HG03378 (cell line): ENCODE measurements around the gene XKR8.
"Not testable (repeated sequence)": the region's sequence is repeated elsewhere in the genome, so short reads cannot be mapped to it uniquely, and the experiment has no call there.

Source experiments
- ATAC-seq: cut with Tn5 transposase; IDR thresholded peaks from one replicate; pipeline ENCODE4 v1.9.1; 2021; ENCODE audit warnings: mild to moderate bottlenecking, moderate library complexity; ENCODE audit not compliant: unreplicated experiment

The XKR8 gene

DNA sequence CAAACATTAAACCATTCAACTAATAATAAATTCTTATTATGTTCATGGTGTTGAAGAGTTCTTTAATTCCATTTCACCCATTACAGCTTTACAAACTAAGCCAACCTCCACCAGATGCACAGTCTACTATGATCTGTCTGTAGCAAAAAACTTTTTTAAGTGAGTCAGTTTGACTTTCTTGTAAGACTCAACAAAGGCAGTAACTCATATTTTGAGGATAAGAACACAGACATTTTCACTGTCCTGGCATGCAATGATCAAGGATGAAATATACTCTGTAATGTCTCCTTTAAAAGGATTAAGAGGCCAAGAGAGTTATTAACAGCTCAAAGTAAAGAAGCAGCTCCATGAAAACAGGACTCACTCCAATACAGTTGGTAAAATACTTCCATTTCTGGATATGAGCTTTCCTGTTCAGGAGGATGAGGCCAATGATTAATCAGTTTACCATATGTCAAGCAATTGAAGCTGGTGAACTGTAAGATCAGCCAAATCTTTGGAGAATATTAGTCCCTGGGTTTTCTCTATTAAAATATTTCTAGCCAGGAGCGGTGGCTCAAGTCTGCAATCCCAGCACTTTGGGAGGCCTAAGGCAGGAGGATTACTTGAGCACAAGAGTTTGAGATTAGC lies 20.6 kb downstream of the XKR8 start:
- ATAC-seq = no peak

DNA sequence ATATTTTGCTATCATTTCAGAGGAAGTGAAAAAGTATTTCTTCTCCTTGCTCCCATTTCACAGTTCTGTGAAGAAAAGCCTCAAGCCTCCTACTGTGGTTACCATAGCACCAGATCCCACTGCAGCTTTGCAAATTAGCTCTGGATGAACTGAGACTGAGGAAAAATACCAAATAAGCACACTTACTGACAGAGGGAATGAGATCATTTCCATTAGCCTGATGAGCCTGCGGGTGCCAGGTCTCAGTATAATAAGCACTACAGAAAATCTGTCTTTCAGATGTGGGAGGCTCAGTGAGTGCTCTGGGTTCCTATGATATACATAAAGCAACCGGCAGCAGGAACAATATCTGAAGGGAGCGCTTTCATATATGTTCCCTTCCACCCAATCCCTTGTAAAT lies 21.4 kb downstream of the XKR8 start:
- ATAC-seq = no peak

DNA sequence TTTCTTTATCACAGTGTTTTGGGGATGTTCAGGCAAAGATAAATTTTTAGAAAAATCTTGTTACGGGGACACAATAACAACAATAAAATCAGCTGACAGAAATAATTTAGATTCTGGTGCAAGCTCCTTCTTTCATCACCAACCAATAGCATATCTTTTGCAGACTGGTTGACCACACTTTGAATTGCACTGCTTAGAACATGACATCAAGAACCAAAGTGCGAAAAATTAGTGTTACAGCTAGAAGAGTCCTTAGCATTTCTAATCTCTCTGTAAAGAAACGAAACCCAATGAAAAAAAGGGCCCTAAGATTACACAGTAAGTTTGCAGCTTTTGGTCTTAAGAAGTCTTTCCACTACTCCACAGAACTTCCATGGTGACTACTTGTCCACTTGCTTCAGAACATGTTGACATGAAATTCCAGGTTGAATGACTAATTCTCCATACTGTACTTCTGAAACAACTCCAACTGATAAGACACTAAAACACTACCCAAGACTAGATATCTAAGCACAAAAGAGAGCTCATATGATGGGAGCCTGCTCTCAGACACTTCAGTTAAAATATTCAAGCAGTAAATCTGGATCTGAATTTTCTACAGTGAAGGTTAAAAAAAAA lies 31.3 kb downstream of the XKR8 start:
- no peak for ATAC-seq

DNA sequence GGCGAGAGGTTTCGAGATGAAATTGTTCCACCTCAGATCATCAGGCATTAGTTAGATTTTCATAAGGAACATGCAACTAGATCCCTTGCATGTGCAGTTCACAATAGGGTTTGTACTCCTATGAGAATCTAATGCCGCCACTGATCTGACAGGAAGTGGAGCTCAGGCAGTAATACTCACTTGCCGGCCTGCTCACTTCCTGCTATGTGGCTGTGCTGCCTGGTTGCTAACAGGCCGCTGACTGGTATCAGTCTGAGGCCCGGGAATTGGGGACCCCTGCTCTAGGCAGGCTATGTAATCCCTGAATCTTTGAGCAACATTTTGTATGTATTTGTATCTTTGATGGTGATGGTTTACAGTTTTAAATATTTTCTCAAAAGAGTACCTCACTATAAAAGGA lies 32.5 kb downstream of the XKR8 start:
- no peak for ATAC-seq

DNA sequence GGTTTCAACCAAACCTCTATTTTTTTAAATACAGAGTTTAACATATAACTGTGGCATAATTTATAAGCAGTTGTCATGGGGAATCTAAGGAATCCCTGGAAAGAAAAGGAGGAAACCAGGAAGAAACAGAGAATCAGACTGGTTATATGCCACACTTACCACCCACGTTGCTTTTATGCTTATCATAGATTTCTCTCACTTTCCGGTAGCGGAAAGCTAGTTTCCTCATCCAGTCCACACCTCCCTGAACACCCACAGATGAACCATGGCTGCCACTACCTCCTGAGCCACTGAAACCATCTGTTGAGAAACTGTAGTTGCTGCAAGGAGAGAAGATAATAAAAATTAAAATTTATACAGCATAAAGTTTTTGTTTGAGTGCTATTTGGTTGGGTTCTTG lies 33.5 kb downstream of the XKR8 start:
- ATAC-seq = no peak

DNA sequence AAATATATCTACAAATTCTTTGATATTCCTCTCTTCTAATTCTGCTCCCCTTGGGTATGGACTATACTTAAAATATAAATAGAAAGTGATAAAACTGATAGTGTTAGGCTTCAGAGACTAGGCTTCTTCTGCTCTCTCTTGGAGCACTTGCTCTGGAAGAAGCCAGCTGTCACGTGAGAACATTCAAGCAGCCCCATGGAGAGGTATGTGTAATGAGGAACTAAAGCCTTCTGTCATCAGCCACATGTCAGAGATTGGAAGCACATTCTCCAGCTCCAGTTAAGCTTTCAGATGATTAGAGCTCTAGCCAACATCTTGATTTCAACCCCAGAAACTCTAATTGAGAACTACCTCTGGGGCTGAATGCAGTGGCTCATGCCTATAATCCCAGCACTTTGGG lies 34.3 kb downstream of the XKR8 start:
- no peak for ATAC-seq

DNA sequence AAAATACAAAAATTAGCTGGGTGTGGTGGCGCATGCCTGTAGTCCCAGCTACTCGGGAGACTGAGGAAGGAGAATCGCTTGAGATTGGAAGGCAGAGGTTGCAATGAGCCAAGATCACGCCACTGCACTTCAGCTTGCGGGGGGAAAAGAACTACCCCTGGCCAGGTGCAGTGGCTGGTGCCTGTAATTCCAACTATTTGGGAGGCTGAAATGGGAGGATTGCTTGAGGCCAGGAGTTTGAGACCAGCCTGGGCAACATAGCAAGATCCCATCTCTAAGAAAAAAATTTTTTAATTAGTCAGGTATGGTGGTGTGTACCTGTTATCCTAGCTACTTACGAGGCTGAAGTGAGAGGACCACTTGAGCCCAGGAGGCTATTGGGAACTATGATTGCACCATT lies 34.8 kb downstream of the XKR8 start:
- ATAC-seq = not testable (repeated sequence)

DNA sequence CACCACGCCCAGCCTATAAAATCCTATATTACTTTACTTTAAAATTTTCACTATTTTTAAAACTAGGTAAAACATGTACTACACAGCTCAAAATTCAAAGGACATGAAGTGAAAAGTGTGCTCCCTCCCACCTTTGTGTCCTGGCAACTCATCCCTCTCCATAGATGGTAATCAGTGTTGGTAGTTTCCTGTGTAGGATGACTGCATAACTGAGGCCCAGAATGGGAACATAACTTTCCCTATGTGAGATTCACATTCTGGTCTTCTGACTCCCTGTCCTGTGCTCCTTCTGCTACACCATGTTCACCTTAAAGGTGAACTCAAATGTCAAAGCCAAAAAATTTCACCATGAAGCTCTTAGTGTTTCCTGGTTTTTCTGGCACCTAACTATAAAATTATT lies 39.3 kb downstream of the XKR8 start:
- ATAC-seq = no peak

DNA sequence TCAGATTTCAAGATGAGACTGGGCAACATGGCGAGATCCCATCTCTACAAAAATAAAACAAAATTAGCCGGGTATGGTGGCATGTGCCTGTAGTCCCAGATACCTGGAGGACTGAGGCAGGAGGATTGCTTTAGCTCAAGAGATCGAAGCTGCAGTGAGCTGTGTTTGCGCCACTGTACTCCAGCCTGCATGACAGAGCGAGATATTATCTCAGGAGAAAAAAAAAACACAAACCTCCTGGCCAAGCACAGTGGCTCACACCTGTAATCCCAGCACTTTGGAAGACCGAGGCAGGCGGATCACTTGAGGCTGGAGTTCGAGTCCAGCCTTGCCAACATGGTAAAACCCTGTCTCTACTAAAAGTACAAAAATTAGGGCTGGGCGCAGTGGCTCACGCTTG lies 42.8 kb downstream of the XKR8 start:
- no peak for ATAC-seq

DNA sequence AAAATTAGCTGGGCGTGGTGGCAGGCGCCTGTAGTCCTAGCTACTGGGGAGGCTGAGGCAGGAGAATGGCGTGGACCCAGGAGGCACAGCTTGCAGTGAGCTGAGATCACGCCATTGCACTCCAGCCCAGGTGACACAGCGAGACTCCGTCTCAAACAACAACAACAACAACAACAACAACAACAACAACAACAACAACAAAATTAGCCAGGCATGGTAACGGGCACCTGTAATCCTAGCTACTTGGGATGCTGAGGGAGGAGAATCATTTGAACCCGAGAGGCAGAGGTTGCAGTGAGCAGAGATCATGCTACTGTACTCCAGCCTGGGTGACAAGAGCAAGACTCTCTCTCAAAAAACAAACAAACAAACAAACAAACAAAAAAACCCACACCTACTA lies 43.3 kb downstream of the XKR8 start:
- ATAC-seq = not testable (repeated sequence)

DNA sequence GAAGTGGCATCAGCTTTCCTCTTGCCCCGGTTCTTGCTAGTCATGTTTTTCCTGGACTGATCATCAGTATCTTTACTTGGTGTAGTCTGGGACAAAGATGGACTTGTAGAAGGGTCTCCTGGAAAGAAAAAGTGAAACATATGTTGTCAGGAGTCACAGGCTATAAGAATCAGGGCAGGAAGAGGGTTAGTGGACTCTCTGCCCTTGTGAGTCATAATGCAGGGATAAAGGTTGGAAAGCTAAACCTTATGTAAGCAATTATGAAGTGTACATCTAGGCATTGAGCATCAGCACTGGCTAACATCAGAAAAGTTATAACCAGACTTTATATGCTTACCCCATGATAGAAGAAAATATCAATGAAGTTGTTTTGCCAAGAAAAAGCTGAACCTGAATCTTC lies 51.2 kb downstream of the XKR8 start:
- ATAC-seq = no peak
